GM21528 (cell line): Measurements from ENCODE around the gene DOCK10.

Source experiments
- ATAC-seq: cut with Tn5 transposase; IDR thresholded peaks from one replicate; pipeline ENCODE4 v1.9.1; 2021; ENCODE audit warnings: mild to moderate bottlenecking, moderate library complexity; ENCODE audit not compliant: unreplicated experiment, low FRiP score

Gene DOCK10

GRCh38 chr2:224885836-224886547, 156.3 kb downstream of the DOCK10 start:
- peak; percentile 81 for ATAC-seq

GRCh38 chr2:224885291-224885690, 157.0 kb downstream of the DOCK10 start:
- no peak for ATAC-seq

- no peak for ATAC-seq
These were observed 158.1 kb downstream of the DOCK10 start for GRCh38 chr2:224884188-224884587.

GRCh38 chr2:224883700-224884099, 158.6 kb downstream of the DOCK10 start:
- ATAC-seq: no peak

GRCh38 chr2:224883172-224883516, 159.1 kb downstream of the DOCK10 start:
- ATAC-seq: no peak

GRCh38 chr2:224882291-224883171, 159.7 kb downstream of the DOCK10 start:
- ATAC-seq: no peak

- no peak for ATAC-seq
These were observed 160.4 kb downstream of the DOCK10 start for GRCh38 chr2:224881846-224882245.

GRCh38 chr2:224876522-224876921, 165.7 kb downstream of the DOCK10 start:
- no peak for ATAC-seq

- ATAC-seq: peak; percentile 81
These were observed 166.4 kb downstream of the DOCK10 start for GRCh38 chr2:224875841-224876240.

- ATAC-seq: no peak
These were observed 167.1 kb downstream of the DOCK10 start for GRCh38 chr2:224875153-224875552.

GRCh38 chr2:224871813-224872212, 170.5 kb downstream of the DOCK10 start:
- no peak for ATAC-seq

GRCh38 chr2:224870341-224870740, 171.9 kb downstream of the DOCK10 start:
- ATAC-seq: no peak

- ATAC-seq: no peak
These were observed 172.6 kb downstream of the DOCK10 start for GRCh38 chr2:224869601-224870233.

- no peak for ATAC-seq
These were observed 177.3 kb downstream of the DOCK10 start for GRCh38 chr2:224865016-224865415.

GRCh38 chr2:224861266-224861665, 181.0 kb downstream of the DOCK10 start:
- no peak for ATAC-seq

GRCh38 chr2:224860786-224861185, 181.5 kb downstream of the DOCK10 start:
- no peak for ATAC-seq

GRCh38 chr2:224851811-224852210, 190.5 kb downstream of the DOCK10 start:
- ATAC-seq: no peak

GRCh38 chr2:224850081-224850480, 192.2 kb downstream of the DOCK10 start:
- ATAC-seq: no peak

- ATAC-seq: no peak
These were observed 193.0 kb downstream of the DOCK10 start for GRCh38 chr2:224849264-224849663.

GRCh38 chr2:224847961-224848850, 194.1 kb downstream of the DOCK10 start:
- no peak for ATAC-seq
